HG03457 (cell line): ENCODE data around the gene RBPJ.
A peak's percentile ranks its signal among the peaks of the same experiment; 100 is the strongest.
"Not testable (repeated sequence)": the region's sequence is repeated elsewhere in the genome, so short reads cannot be mapped to it uniquely, and the experiment has no call there.

ENCODE experiments used
- ATAC-seq: cut with Tn5 transposase; IDR thresholded peaks from one replicate; pipeline ENCODE4 v1.9.1; 2021; ENCODE audit warnings: moderate number of reproducible peaks; ENCODE audit not compliant: unreplicated experiment

RBPJ gene

DNA sequence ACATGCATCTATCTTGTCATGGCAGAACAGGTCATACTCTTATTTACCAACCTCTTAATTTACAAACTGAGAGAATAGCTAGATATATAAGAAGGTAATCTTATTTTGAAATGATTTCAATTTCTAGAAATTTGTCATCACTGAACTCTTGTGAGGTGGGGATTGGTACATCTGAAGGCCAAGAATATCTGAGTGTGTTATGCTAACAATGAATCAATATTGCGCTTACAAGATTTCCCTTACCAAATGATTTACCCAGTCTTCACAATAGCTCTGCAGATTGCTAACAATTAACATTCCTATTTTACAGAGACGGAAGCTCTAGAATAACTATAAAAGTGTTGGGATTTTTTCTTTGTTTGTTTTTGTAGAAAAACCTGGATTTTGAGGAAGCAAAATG lies 48.3 kb downstream of the RBPJ start:
- no peak for ATAC-seq

DNA sequence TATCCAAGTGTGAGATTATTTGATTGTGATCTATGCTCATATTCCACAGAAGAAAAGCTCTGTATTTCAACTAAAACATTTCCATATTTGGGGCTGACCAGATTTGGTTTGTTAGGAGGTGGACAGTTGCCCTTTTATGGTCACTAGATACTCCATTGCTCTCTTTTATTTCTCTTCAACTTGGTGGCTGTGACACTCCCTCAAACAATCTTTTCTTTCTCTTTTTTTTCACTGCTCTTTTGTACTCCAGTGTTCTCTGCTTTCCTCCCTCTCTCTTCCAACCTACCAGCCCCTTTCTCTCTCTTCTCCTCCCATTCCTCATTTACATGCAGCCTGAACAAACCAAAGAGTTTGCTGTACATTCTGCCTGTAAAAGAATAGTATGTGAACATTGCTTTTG lies 48.8 kb downstream of the RBPJ start:
- no peak for ATAC-seq

DNA sequence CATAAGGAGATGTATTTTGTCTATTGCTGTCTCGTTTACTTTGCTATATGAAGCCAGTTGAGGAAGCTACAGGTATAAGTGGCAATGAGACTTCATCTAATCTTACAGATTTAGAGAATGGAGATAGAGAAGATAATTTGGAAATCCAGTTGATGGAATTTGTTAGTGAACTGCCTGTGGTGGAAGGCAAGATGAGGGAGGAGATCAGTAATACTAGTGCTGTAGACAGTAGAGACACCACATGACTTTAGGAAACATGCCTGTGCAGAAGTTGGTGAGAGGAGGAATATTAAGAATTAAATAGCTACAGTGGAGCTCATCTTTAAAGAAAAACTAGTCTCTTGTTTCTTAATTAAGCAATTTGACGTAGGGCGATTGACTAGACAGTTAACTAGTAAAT lies 51.3 kb downstream of the RBPJ start:
- no peak for ATAC-seq

DNA sequence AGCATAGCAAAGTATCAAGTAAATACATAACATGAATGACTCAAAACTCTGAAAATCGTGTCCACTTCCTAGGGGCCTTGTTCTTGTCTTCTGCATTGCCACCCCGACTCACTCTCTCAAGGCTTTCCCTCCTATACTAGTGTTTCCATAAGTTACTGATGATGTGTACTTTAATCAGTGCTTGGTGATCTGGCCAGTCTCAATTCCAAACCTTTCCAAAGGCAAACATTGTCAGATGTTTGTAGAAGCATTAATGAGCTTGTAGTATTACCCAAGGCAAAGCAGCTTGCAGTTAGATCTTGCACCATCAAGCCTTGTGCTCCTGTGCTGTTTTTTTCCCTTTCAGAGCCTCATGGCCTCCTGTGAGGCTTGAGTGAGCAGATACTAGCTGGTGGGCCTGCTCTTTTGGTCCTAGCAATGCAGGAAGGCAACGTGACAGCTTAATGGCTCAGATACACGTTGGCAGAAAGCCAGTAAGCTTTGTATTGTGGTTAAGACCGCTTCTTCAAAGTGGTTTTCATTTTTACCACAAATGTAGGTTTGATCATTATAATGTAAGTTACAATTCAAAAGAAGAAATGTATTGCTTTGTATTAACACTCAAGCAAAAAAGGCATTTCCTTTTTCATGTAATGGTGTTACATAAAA lies 51.8 kb downstream of the RBPJ start:
- peak; percentile 81 for ATAC-seq

DNA sequence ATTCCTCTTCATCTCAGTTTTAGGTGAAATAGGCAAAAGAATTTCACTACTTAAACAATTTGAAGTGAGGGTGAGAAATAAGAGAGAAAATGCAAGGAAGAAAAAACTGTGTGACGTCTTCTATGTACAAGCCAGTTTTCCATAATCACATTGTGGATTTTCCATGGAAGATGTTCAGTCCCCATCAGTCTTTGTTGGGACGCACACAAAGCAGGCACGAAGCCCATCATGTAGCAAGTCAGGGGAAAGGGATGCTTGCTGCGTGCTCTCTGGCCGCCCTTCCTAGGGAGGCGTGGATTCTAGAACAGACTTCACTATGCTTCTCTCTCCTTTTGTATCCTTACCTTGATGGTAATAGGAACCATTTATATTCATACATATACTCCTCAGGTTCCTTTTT lies 54.7 kb downstream of the RBPJ start:
- no peak for ATAC-seq

DNA sequence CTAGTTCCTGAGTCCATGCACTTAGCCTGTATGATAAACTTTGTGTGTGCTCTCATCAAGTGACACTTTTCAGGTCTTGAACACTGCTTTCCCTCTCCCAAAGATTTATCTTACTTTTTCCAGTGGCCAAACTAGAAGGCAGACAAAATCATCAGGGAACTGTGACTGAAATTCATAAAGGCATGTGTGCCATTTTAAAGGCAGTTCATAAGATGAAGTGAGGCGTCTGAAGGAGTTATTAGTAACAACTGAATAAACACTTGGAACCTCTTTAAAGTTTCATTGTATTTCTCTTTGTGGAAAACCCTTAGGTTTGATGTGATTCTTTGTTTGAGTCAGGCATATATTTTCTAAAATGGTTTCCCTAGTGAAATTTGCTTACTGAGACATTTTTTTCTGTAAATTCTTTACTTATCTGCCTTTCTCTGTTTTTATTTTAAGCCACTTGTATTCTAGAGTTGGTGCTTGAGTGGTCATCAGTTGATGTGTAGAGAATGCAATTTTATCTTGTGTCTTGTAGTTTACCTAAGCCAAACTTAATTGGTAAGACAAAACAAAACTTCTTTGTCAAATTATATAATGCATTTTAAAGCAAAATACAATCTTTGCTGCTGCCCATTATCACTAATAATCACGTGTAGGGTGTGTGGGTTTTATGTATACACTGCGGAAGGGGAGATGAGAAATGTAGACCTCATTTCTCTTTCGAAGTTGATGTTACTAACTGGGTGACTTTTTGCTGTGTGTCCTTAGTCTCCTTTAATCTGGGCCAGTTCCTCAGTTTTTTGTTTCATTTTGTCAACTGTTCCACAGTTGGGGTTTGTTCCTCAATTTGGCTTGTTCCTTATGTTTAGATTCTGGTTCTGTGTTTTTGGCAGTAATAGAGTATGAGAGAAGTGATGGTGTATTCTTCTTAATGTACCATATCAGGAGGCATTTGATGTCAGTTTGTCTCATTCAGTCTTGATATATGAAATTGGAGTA lies 56.8 kb downstream of the RBPJ start:
- ATAC-seq = no peak

DNA sequence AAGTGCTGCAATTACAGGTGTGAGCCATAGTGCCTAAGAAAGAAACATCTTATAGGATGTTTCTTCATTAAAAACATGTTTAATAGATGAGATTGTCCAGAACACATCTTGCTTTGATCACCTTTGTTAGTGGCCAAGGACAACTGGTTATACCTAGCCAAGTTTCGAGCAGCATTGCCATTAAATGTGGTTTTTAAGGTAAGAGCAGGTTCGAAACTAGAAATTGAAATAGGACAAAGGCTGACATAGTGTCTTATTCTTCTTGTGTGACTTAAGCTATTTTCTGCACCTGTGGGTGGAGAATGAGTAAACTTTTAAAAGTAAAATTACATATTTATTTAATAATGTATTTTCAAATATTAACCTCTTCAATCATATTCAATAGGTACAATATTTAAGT lies 59.0 kb downstream of the RBPJ start:
- no peak for ATAC-seq

DNA sequence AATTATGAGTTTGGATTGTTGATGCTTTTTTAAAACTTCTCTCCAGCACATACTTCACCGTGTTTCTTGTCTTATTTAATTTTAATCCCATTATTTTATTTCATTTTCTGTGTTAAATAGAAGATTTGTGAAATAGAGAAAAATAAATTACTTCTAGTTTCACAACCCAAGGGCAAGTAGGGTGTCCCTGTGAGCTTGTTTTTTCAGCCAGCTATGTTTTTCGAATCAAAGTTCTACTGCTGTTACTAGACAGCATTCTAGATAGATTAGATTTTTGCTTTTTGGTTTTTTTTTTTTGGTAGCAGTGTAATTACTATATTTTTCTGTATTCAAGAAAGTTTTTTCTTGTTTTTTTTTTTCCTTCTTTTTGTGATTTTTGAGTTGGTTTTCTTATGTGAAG lies 59.9 kb downstream of the RBPJ start:
- no peak for ATAC-seq

DNA sequence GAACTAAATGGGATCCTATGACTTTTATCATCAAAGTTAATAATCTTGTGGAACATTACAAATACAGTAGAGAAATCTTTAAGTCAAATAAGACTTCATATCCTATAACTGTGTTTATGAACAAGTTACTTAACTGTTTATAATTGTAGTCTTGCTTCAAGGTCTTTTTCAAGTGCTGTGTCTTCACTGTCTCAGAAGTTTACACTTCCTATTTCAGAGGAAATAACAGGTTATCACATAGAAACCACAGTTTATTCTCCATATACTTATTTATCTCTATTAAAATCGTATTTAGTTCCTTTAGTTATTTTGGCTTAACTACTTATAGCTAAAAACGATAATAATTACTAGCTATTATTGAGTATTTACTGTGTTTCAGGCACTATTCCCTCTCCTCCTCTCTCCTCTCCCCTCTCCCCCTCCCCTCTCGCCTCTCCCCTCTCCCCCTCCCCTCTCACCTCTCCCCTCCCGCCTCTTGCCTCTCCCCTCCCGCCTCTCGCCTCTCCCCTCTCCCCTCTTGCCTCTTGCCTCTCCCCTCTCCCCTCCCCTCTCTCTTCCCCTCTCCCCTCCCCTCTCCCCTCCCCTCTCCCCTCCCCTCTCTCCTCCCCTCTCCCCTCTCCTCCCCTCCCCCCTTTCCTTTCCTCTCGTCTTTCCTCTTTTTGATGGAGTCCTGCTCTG lies 63.7 kb downstream of the RBPJ start:
- ATAC-seq = no peak

DNA sequence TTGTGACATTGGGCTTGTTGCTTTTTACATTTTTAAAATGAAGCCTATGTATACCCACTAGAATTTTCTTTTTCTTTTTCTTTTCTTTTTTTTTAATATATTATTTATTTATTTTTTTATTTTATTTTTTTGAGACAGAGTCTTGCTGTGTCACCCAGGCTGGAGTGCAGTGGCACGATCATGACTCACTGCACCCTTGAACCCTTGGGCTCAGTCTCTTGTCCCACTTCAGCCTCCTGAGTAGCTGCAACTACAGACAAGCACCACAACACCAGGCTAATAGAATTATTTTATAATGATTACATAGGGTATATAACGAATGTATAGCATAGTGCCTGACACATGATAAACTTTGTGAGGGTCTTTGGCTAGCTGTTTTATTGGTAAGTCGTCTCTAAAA lies 64.9 kb downstream of the RBPJ start:
- ATAC-seq = no peak

DNA sequence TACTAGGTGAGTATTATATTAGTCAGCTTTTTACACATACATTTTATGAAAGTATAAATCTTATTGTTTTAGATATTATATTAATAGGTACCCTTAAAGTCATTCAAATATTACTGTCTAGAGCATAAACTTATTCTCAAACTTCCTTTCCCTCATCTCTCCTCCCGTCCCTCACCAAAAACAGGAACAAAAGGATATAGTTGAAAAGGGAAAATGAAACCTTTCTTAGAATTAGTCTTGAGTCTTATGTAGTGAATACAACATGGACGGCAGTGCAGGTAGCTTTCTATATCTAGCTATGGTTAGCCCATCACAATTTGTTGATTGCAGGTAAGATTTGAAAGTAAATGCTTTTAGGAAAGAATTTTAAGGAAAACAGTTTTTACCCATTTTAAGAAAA lies 65.6 kb downstream of the RBPJ start:
- no peak for ATAC-seq

DNA sequence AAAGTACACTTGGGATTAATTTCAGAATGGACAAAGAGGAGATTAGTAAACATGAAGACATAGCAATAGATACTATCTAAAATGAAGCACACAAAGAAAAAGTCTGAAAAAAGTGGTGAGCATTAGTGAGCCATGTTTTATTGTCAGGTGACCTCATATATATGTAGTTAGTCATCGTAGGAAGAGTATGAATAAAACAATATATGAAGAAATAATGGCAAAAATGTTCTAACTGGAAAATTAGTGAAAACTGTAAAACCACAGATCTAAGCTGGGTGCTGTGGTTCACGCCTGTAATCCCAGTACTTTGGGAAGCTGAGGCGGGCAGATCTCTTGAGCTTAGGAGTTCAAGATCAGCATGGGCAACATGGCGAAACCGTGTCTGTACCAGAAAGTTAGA lies 67.9 kb downstream of the RBPJ start:
- ATAC-seq = no peak

DNA sequence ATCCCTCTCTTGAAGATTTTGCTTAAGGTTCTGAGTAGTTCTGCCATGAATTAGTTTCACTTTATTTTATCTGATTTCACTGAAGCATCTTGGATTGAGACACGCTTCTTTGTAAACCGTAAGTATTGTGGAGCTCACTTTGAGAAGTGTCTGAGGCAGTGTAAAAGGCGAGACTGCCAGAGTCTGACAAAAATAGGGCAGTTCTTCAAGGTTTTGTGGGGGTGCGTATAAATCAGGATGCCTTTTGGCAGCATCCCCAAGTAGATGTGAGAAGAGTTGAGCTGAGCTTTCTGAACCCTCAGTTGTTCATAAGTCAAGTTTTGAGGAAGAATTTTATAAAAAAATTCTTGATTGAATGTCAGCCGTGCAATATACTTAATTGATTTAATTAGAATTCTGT lies 76.3 kb downstream of the RBPJ start:
- ATAC-seq = no peak

DNA sequence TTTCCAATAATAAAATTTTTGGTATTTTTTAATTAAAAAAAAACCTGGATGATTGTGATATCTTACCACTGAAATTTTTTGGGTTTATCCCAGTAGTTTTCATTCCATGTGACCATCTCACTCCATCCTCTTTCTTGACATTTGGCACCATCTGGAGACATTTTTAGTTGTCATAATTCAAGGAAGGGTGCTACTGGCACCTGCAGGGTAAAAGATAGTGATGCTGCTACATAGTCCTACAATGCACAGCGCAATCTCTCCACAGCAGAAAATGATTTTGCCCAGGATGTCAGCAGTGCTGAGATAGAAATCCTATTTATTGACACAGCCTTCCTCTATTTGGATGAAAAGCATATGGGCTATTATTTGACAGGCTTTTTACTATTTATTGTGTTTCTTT lies 79.3 kb downstream of the RBPJ start:
- no peak for ATAC-seq

DNA sequence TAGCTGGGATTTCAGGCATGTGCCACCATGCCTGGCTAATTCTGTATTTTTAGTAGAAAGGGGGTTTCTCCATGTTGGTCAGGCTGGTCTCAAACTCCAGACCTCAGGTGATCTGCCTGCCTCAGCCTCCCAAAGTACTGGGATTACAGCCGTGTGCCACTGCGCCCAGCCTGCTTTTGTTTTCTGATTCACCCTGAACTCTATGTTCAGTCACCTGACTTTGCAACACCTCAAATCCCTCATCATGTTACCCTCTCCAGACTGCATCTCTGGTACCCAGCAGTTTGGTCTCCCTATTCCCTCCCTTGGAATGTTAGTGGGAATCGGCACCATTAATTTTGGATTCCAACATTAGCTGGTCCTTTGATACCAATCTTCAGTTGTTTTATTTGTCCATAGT lies 81.2 kb downstream of the RBPJ start:
- ATAC-seq = not testable (repeated sequence)

DNA sequence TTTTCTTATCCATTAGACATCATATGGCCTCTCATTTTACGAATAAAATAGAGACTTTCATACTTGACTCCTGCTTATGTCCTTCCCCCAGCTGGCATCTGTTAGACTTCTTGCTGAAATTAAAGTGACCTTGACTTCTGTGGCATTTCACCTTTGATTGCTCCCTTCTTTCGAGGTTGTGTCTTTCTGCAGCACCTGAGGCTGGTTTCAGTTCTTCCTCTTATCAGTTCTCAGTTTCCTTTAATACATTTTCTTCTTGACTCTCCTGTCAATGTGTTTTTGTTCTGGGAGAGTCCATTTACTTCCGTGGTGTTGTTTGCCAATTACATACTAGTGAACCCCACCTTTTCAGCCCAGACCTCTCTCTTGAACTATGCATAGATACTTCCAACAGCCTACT lies 81.6 kb downstream of the RBPJ start:
- no peak for ATAC-seq

DNA sequence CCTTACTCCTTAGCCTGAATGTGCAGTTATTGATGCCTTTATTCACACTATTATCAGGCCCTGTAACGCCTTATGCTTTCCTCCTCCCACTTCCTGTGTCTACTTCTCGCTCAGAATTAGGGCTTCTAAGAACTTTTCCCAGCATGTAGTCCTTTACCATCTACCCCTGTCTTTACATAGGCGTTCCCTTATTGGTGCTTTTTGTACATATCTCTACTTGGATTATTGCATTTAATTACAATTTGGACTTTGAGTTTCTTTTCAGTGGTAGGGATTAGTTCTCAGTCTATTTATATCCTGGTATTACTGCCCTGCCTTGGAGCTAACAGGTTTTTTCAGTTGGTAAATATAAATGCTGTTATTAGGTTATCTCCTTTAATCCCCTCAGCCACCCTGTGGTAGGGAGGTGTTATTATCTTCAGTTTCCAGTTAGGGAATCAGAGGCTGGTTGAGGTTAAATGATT lies 84.0 kb downstream of the RBPJ start:
- ATAC-seq = no peak

DNA sequence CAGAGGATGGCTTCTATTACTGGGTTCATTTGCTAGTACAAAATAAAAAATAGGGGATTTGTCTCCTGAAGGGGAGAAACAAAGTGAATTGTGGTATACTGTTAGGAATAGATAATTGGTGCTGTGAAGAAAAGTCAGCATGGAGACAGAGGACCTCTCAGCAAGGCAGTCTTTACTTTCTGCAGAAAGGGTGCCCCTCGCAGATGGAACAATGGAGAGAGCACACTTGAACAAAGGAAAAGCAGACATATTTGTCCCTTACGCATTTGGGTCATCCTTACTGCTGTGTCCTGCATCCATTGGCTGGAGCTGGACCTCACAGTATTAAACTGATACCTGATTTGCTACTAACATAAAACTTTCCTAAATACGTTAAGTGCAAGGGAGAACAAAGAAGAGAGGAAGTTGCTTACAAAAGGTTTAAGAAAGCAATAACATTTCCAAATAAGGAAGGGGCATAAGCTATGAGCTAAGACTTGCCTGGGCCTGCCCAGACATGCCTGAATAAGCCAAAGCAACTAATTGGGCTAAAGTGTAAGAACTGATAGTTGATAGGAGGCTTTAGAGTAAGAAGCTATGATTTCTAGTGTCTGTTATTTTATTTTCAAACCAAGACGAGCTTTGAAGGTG lies 85.6 kb downstream of the RBPJ start:
- ATAC-seq = no peak

DNA sequence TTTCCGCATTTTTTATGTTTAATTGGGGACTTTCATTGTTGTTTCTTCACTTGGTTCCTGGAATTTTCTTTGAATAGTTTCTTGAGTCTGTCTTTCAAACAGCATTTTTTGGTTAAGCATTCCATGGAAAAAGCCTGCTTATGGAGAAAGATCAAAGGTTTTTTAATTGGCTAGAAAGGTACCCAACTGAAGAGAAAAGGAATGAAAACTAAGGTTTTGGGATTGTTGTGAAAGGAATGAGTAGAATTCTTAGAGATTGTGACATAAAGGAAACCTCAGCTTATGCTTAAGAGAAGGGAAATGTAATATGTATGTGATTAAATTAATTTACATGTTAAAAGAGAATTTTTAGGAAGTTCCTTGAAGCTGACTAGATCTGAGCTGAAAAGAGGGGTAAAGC lies 86.7 kb downstream of the RBPJ start:
- no peak for ATAC-seq

DNA sequence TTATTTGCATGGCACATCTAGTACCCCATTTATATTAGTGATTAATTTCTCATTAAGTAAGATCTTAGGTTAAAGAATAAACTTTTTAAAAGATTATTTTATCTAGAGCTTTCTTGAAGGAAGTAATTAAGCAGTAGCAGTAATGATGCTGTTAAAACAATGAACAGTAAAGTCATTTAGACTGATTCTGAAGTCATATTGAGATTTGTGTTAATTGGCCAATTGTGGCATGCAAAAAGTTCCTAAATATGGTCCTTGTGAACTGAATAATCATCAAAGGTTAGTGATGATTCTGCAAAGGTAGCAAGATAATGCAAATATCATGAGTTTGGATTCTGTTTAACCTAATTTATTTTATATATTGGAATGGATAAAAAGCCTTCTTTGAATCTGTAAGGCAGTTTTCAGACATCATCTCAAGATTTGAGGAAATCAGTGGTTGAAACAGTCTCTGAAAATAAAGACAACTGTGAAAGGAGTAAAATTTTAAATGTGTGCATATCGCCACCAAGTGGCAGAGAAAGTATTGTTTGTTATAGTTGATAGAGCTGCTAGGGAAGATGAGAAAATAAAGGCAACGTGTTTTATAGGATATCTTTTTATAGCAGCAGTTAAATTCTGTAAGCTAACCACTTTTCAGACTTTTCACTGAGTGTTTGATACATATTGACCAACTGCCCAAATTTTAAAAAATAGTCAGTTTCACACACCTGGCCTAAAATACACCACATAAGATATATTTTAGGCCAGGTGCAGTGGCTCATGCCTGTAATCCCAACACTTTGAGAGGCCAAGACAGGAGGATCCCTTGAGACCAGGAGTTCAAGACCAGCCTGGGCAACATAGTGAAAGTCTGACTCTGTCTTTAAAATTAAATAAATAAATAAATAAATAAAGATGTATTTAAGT lies 89.8 kb downstream of the RBPJ start:
- ATAC-seq = no peak
